Measurements from ENCODE around the gene EHD3.

Gene EHD3

GRCh38 chr2:31192396-31192795 is 41.6 kb upstream of the EHD3 start:
- TF ChIP-seq EZH2 (optimal IDR thresholded peaks at IDR 0.05; ENCODE audit: low read depth, low read length) (no peak), EZH2phosphoT487 (IDR thresholded peaks at IDR 0.05; ENCODE audit: low read length) (no peak)
- TF ChIP-seq, protein P1, sequence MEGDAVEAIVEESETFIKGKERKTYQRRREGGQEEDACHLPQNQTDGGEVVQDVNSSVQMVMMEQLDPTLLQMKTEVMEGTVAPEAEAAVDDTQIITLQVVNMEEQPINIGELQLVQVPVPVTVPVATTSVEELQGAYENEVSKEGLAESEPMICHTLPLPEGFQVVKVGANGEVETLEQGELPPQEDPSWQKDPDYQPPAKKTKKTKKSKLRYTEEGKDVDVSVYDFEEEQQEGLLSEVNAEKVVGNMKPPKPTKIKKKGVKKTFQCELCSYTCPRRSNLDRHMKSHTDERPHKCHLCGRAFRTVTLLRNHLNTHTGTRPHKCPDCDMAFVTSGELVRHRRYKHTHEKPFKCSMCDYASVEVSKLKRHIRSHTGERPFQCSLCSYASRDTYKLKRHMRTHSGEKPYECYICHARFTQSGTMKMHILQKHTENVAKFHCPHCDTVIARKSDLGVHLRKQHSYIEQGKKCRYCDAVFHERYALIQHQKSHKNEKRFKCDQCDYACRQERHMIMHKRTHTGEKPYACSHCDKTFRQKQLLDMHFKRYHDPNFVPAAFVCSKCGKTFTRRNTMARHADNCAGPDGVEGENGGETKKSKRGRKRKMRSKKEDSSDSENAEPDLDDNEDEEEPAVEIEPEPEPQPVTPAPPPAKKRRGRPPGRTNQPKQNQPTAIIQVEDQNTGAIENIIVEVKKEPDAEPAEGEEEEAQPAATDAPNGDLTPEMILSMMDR (IDR thresholded peaks at IDR 0.05; ENCODE audit: low read length): no peak
- H3K27ac ChIP-seq (ENCODE audit: low read length): no peak overlapping the region
- no peaks in the 10 kb centered on the region for H3K79me2 ChIP-seq (ENCODE audit: low read length)
- H3F3A ChIP-seq (ENCODE audit: insufficient read depth, low read length): no peaks in the 10 kb centered on the region
- H3K4me3 ChIP-seq (ENCODE audit: low read length): no peak overlapping the region
- no peak overlapping the region for H3K4me2 ChIP-seq (ENCODE audit: low read depth, low read length)
- no peaks in the 10 kb centered on the region for H3K36me3 ChIP-seq (replicated peaks; ENCODE audit: insufficient read depth, low read length)
- H3K27me3 ChIP-seq (replicated peaks; ENCODE audit: insufficient read depth, low read length): no peaks in the 10 kb centered on the region
- H2AFZ ChIP-seq (ENCODE audit: low read length): no peak overlapping the region
- no peaks in the 10 kb centered on the region for H3K4me1 ChIP-seq (ENCODE audit: low read length)
- H3K9me3 ChIP-seq (replicated peaks; ENCODE audit: insufficient read depth, low read length): no peaks in the 10 kb centered on the region
- no peaks in the 10 kb centered on the region for H4K20me1 ChIP-seq (ENCODE audit: insufficient read depth, low read length)
- H3K9ac ChIP-seq (ENCODE audit: low read length): no peak overlapping the region
- DNase-seq: no peak
- H3K9me2 ChIP-seq (replicated peaks; ENCODE audit: insufficient read depth, low read length): no peaks in the 10 kb centered on the region

DNA sequence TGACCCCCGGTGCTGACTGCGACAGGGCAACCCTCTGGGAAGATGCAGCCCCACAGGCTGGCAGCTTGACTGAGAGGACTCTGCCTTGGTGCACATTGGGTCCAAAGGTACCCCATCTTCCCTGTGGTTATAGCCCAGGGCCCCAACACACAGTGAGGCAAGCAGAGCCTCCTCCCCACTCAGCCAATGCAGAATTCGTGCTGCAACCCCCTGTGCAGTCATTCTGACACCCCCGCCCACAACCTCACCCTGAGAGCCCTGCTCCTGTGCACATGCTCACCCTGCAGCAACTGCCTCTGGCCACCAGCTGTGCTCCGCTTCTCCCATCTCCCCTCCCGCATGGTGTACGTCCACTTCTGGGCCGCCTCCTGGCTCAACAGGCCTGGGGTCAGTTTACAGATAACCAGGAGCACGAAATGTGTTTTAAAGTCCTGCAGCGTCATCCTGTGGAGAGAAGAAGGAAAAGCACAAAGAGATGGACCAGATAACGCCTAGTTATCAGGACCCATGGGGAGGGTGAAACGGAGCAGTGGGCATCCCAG is 41.0 kb upstream of the EHD3 start:
- Histone ChIP-seq H3K4me2 (ENCODE audit: low read depth, low read length) (no peak overlapping the region), H3K36me3 (replicated peaks; ENCODE audit: insufficient read depth, low read length) (no peaks in the 10 kb centered on the region), H3K4me1 (ENCODE audit: low read length) (no peaks in the 10 kb centered on the region), H3K27ac (ENCODE audit: low read length) (no peak overlapping the region), H4K20me1 (ENCODE audit: insufficient read depth, low read length) (no peaks in the 10 kb centered on the region), H3K9me2 (replicated peaks; ENCODE audit: insufficient read depth, low read length) (no peaks in the 10 kb centered on the region), H3K9ac (ENCODE audit: low read length) (no peak overlapping the region), H2AFZ (ENCODE audit: low read length) (no peak overlapping the region), H3K4me3 (ENCODE audit: low read length) (no peak overlapping the region), H3K79me2 (ENCODE audit: low read length) (no peaks in the 10 kb centered on the region), H3F3A (ENCODE audit: insufficient read depth, low read length) (no peaks in the 10 kb centered on the region), H3K27me3 (replicated peaks; ENCODE audit: insufficient read depth, low read length) (no peaks in the 10 kb centered on the region), H3K9me3 (replicated peaks; ENCODE audit: insufficient read depth, low read length) (no peaks in the 10 kb centered on the region)
- TF ChIP-seq EZH2 (optimal IDR thresholded peaks at IDR 0.05; ENCODE audit: low read depth, low read length): no peak
- no peak for TF ChIP-seq EZH2phosphoT487 (IDR thresholded peaks at IDR 0.05; ENCODE audit: low read length)
- TF ChIP-seq, protein P1 (IDR thresholded peaks at IDR 0.05; ENCODE audit: low read length): no peak
- DNase-seq: no peak

DNA sequence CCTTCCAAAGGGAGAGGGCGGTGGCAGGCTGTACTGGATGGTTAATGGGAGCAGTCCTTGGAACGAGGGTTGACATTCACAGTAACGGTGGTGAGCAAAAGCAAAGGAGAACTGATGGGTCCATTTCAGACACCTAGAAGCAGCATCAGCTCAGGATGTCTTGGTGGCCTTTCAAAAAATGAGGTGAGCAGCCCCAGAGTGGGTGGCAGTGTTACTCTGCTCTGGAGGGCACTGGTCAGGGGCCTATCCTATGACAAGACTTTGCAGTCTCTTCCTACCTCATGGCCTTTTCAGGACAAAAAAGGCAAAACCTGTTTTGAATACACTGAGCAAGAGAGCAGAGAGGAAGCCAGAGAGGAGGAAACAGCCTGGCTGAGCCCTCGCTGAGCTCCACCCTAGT is 40.1 kb upstream of the EHD3 start:
- Histone ChIP-seq H3K27me3 (replicated peaks; ENCODE audit: insufficient read depth, low read length) (no peaks in the 10 kb centered on the region), H3K4me2 (ENCODE audit: low read depth, low read length) (no peak overlapping the region), H2AFZ (ENCODE audit: low read length) (no peak overlapping the region), H3K9ac (ENCODE audit: low read length) (no peak overlapping the region), H3K4me3 (ENCODE audit: low read length) (no peak overlapping the region), H3K79me2 (ENCODE audit: low read length) (no peaks in the 10 kb centered on the region), H3K9me3 (replicated peaks; ENCODE audit: insufficient read depth, low read length) (no peaks in the 10 kb centered on the region), H4K20me1 (ENCODE audit: insufficient read depth, low read length) (no peaks in the 10 kb centered on the region), H3K9me2 (replicated peaks; ENCODE audit: insufficient read depth, low read length) (no peaks in the 10 kb centered on the region), H3F3A (ENCODE audit: insufficient read depth, low read length) (no peaks in the 10 kb centered on the region), H3K36me3 (replicated peaks; ENCODE audit: insufficient read depth, low read length) (no peaks in the 10 kb centered on the region), H3K27ac (ENCODE audit: low read length) (no peak overlapping the region), H3K4me1 (ENCODE audit: low read length) (no peaks in the 10 kb centered on the region)
- DNase-seq: no peak
- TF ChIP-seq, protein P1 (IDR thresholded peaks at IDR 0.05; ENCODE audit: low read length): no peak
- no peak for TF ChIP-seq EZH2 (optimal IDR thresholded peaks at IDR 0.05; ENCODE audit: low read depth, low read length)
- TF ChIP-seq EZH2phosphoT487 (IDR thresholded peaks at IDR 0.05; ENCODE audit: low read length): no peak

Measured in MM.1S (cell line).